Coronary artery (tissue), 2 donors: ENCODE measurements around the gene SPATA6L.
A peak's percentile ranks its signal among the peaks of the same experiment; 100 is the strongest.

Experiments used
- DNase-seq: peaks from one replicate; pipeline ENCODE4 v3.0.0-alpha.2; 2017; ENCODE audit warnings: low spot score
- H3K27ac ChIP-seq, 2 donors: fragments of 200-600 bp; sonication (generic); one replicate each; pipeline ENCODE4 v1.5.1; 2016 to 2019
- H3K4me3 ChIP-seq: fragments of 200-600 bp; sonication (generic); 2 replicates; pipeline ENCODE4 v1.5.1; 2016; ENCODE audit warnings: mild to moderate bottlenecking, moderate library complexity
- TF ChIP-seq, protein P1 (sequence below): fragments of 200-600 bp; sonication (generic); IDR thresholded peaks from one replicate; pipeline ENCODE4 v1.5.1; 2019; ENCODE audit warnings: antibody characterized with exemption

The SPATA6L gene

DNA sequence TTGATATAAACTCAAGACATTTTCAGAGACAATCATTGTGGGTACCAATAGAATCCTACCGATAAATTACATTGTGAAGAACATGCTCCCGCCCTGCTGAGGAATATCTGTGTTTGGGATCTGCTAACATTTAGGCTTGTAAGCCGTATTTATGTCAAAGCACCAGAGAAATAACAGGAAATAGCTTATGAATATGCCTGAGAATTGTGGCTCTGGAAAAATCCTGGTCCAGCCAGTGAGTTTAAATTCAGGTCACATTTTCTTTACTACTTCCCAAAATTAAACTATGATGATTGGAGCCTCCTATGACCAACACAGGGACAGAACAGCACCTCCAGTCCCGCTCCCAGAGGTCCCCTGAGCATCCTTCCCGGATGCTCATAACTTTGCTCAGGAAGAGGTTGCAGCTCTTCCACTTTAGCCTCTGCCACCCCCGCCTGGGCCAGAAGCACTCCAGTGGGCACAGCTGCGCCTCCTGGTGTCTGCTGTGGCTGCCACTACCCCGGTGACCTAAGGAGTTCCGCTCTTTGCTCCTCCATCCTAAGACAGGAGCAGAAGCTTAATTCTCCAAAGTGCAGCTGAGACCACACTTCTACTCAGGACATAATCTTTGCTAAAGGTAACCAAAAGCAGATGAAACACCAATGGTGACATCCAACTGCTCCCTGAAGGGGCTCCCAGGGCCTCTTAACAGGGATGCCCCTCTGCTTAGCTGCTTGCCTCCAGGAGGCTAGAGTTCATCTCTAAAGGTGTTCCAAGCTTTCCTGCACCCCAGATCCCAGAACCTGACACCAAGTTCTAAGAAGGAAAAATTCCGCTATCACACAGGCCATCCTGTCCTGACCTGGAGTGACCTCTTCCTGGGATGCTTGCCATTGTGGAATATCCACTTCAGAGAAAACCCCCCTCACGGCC, 117.2 kb downstream of the SPATA6L start:
- no peak for DNase-seq
- TF ChIP-seq, protein P1, sequence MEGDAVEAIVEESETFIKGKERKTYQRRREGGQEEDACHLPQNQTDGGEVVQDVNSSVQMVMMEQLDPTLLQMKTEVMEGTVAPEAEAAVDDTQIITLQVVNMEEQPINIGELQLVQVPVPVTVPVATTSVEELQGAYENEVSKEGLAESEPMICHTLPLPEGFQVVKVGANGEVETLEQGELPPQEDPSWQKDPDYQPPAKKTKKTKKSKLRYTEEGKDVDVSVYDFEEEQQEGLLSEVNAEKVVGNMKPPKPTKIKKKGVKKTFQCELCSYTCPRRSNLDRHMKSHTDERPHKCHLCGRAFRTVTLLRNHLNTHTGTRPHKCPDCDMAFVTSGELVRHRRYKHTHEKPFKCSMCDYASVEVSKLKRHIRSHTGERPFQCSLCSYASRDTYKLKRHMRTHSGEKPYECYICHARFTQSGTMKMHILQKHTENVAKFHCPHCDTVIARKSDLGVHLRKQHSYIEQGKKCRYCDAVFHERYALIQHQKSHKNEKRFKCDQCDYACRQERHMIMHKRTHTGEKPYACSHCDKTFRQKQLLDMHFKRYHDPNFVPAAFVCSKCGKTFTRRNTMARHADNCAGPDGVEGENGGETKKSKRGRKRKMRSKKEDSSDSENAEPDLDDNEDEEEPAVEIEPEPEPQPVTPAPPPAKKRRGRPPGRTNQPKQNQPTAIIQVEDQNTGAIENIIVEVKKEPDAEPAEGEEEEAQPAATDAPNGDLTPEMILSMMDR = no peak
- Histone ChIP-seq H3K4me3 (no peak overlapping the region), H3K27ac (peak overlapping the region in 1 of 2 donors; percentile 25)
